T47D (cell line): ENCODE results near the gene SCFD2.
"Not testable (repeated sequence)": the region's sequence is repeated elsewhere in the genome, so short reads cannot be mapped to it uniquely, and the experiment has no call there.

Experiments
- DNase-seq, 2 experiments: peaks; one replicate each; pipeline versions ENCODE4 v3.0.0 to v3.0.0-alpha.2; 2011 to 2012; ENCODE audit warnings: low read depth in 1 of 2, low spot score in 1 of 2
- JUND ChIP-seq: IDR thresholded peaks from 2 replicates; pipeline ENCODE4 v1.6.1; 2012; ENCODE audit warnings: low read depth
- in situ Hi-C: cut with HindIII; loops from 2 replicates; pipeline ENCODE4 v1.10.0; 2016; ENCODE audit warnings: low sequenced_read_pairs, low pct_unique_long_range_greater_than_20kb

Gene SCFD2

GRCh38 chr4:53364624-53365023 lies 1.2 kb downstream of the SCFD2 start:
- no peak for TF ChIP-seq JUND
- in situ Hi-C loops, result no loop called here
- no peak for DNase-seq

GRCh38 chr4:53362093-53362492 lies 3.8 kb downstream of the SCFD2 start:
- no peak for TF ChIP-seq JUND
- no peak for DNase-seq
- in situ Hi-C loops, result no loop called here

- TF ChIP-seq JUND, result no peak
- no peak for DNase-seq
- in situ Hi-C loops, result no loop called here
Observed at GRCh38 chr4:53361451-53361850, 4.4 kb downstream of the SCFD2 start.

- DNase-seq, result no peak
- in situ Hi-C loops, result no loop called here
- no peak for TF ChIP-seq JUND
Observed at GRCh38 chr4:53355930-53356521, 9.8 kb downstream of the SCFD2 start.

- TF ChIP-seq JUND, result no peak
- DNase-seq, result no peak
- in situ Hi-C loops, result no loop called here
Observed at GRCh38 chr4:53354012-53354722, 11.7 kb downstream of the SCFD2 start.

GRCh38 chr4:53349091-53349491 lies 16.8 kb downstream of the SCFD2 start:
- in situ Hi-C loops, result no loop called here

GRCh38 chr4:53348046-53348445 lies 17.8 kb downstream of the SCFD2 start:
- TF ChIP-seq JUND, result no peak
- in situ Hi-C loops, result no loop called here
- no peak for DNase-seq

More at GRCh38 chr4:53349091-53349491, 16.8 kb downstream of the SCFD2 start:
- no peak for TF ChIP-seq JUND
- no peak for DNase-seq

GRCh38 chr4:53346920-53347852 lies 18.7 kb downstream of the SCFD2 start:
- peak in 1 of 2 experiments; percentile 10 for DNase-seq
- in situ Hi-C loops, result no loop called here
- TF ChIP-seq JUND, result no peak

GRCh38 chr4:53346392-53346791 lies 19.5 kb downstream of the SCFD2 start:
- in situ Hi-C loops, DNase-seq: not testable (repeated sequence)

GRCh38 chr4:53340145-53340544 lies 25.7 kb downstream of the SCFD2 start:
- in situ Hi-C loops, DNase-seq: not testable (repeated sequence)

- in situ Hi-C loops, DNase-seq: not testable (repeated sequence)
Observed at GRCh38 chr4:53334916-53335315, 30.9 kb downstream of the SCFD2 start.

- in situ Hi-C loops, result no loop called here
- TF ChIP-seq JUND, result no peak
- DNase-seq, result no peak
Observed at GRCh38 chr4:53326535-53326934, 39.3 kb downstream of the SCFD2 start.

GRCh38 chr4:53322696-53323095 lies 43.2 kb downstream of the SCFD2 start:
- no peak for TF ChIP-seq JUND
- DNase-seq, result peak in 1 of 2 experiments; percentile 35
- in situ Hi-C loops, result no loop called here
